GM18502 (cell line): Measurements from ENCODE around the gene ZNF207.
"Not testable (repeated sequence)": the region's sequence is repeated elsewhere in the genome, so short reads cannot be mapped to it uniquely, and the experiment has no call there.

Source experiments
- ATAC-seq: cut with Tn5 transposase; IDR thresholded peaks from one replicate; pipeline ENCODE4 v1.9.1; 2021; ENCODE audit warnings: mild to moderate bottlenecking; ENCODE audit not compliant: unreplicated experiment, poor library complexity

The ZNF207 gene

GRCh38 chr17:32385121-32385520, 35.2 kb downstream of the ZNF207 start:
- no peak for ATAC-seq

GRCh38 chr17:32385971-32386370, 36.0 kb downstream of the ZNF207 start:
- no peak for ATAC-seq

- no peak for ATAC-seq
Measured at GRCh38 chr17:32386844-32387243, 36.9 kb downstream of the ZNF207 start.

- ATAC-seq: not testable (repeated sequence)
Measured at GRCh38 chr17:32388128-32388527, 38.2 kb downstream of the ZNF207 start.

- ATAC-seq: no peak
Measured at GRCh38 chr17:32388613-32389459, 38.9 kb downstream of the ZNF207 start.

GRCh38 chr17:32393904-32394303, 43.9 kb downstream of the ZNF207 start:
- no peak for ATAC-seq

- ATAC-seq: no peak
Measured at GRCh38 chr17:32396343-32396742, 46.4 kb downstream of the ZNF207 start.

- ATAC-seq: no peak
Measured at GRCh38 chr17:32398946-32399345, 49.0 kb downstream of the ZNF207 start.

- ATAC-seq: not testable (repeated sequence)
Measured at GRCh38 chr17:32410085-32410484, 60.1 kb downstream of the ZNF207 start.

GRCh38 chr17:32426894-32427293, 76.9 kb downstream of the ZNF207 start:
- ATAC-seq: no peak

GRCh38 chr17:32429598-32429997, 79.6 kb downstream of the ZNF207 start:
- no peak for ATAC-seq
